ENCODE data around the gene NOBOX.
A peak's percentile ranks its signal among the peaks of the same experiment; 100 is the strongest.

The NOBOX gene

GRCh38 chr7:144403649-144404061 is at the start of gene NOBOX:
Gene NOBOX (minus strand): TSS chr7:144403693.
- TF ChIP-seq CTCF (conservative IDR thresholded peaks at IDR 0.05; ENCODE audit: control insufficient read depth, insufficient read depth, low read depth, low read length), result no peak
- DNase-seq (ENCODE audit: low read depth), result no peak
- H3K4me3 ChIP-seq (ENCODE audit: control insufficient read depth, low read depth, low read length), result no peak within 1 kb of the TSS

- DNase-seq (ENCODE audit: low read depth), result no peak
- no peak overlapping the region for H3K4me3 ChIP-seq (ENCODE audit: control insufficient read depth, low read depth, low read length)
- TF ChIP-seq CTCF (conservative IDR thresholded peaks at IDR 0.05; ENCODE audit: control insufficient read depth, insufficient read depth, low read depth, low read length), result no peak
Measured at GRCh38 chr7:144452064-144452463, 48.6 kb upstream of the NOBOX start.

- DNase-seq (ENCODE audit: low read depth), result no peak
- TF ChIP-seq CTCF (conservative IDR thresholded peaks at IDR 0.05; ENCODE audit: control insufficient read depth, insufficient read depth, low read depth, low read length), result no peak
- no peak overlapping the region for H3K4me3 ChIP-seq (ENCODE audit: control insufficient read depth, low read depth, low read length)
Measured at GRCh38 chr7:144445590-144445989, 42.1 kb upstream of the NOBOX start.

GRCh38 chr7:144439717-144440205 is 36.3 kb upstream of the NOBOX start:
- no peak for DNase-seq (ENCODE audit: low read depth)
- no peak for TF ChIP-seq CTCF (conservative IDR thresholded peaks at IDR 0.05; ENCODE audit: control insufficient read depth, insufficient read depth, low read depth, low read length)
- no peak overlapping the region for H3K4me3 ChIP-seq (ENCODE audit: control insufficient read depth, low read depth, low read length)

GRCh38 chr7:144438759-144439158 is 35.3 kb upstream of the NOBOX start:
- H3K4me3 ChIP-seq (ENCODE audit: control insufficient read depth, low read depth, low read length), result no peak overlapping the region
- DNase-seq (ENCODE audit: low read depth), result no peak
- TF ChIP-seq CTCF (conservative IDR thresholded peaks at IDR 0.05; ENCODE audit: control insufficient read depth, insufficient read depth, low read depth, low read length), result no peak

GRCh38 chr7:144437370-144438191 is 34.1 kb upstream of the NOBOX start:
- H3K4me3 ChIP-seq (ENCODE audit: control insufficient read depth, low read depth, low read length), result no peak overlapping the region
- TF ChIP-seq CTCF (conservative IDR thresholded peaks at IDR 0.05; ENCODE audit: control insufficient read depth, insufficient read depth, low read depth, low read length), result peak; percentile 60
- DNase-seq (ENCODE audit: low read depth), result peak; percentile 72

Data from fibroblast of mammary gland (primary cell).